HUDEP-2 (cell line): ENCODE measurements around the gene LIN54.
"Not testable (repeated sequence)": the region's sequence is repeated elsewhere in the genome, so short reads cannot be mapped to it uniquely, and the experiment has no call there.

ENCODE experiments used
- DNase-seq, 76 experiments: peaks; one replicate each; lab custom pipeline; 2025; ENCODE audit not compliant: unreplicated experiment in 76 of 76; lab: John Stamatoyannopoulos, UW

Gene LIN54

GRCh38 chr4:83010522-83011318, at the start of gene LIN54:
Gene LIN54 (minus strand): TSS chr4:83010823. CDS start chr4:82984844, 25,979 bp downstream.
- peak in 74 of 76 experiments; percentile 3 to 85 (median 69) for DNase-seq

- DNase-seq, result no peak
These were observed 44.3 kb upstream of the LIN54 start for GRCh38 chr4:83054928-83055327.

- DNase-seq, result not testable (repeated sequence)
These were observed 38.2 kb upstream of the LIN54 start for GRCh38 chr4:83048781-83049180.

GRCh38 chr4:83046693-83047473, 36.3 kb upstream of the LIN54 start:
- DNase-seq, result no peak

- no peak for DNase-seq
These were observed 33.3 kb upstream of the LIN54 start for GRCh38 chr4:83043801-83044407.

- DNase-seq, result not testable (repeated sequence)
These were observed 32.5 kb upstream of the LIN54 start for GRCh38 chr4:83043157-83043556.

- DNase-seq, result no peak
These were observed 29.6 kb upstream of the LIN54 start for GRCh38 chr4:83040269-83040668.

GRCh38 chr4:83036991-83037665, 26.5 kb upstream of the LIN54 start:
- peak in 37 of 76 experiments; percentile 1 to 45 (median 14) for DNase-seq

- peak; percentile 68 to 99 (median 96) for DNase-seq
These were observed 24.2 kb upstream of the LIN54 start, which contains the start of gene COPS4 for GRCh38 chr4:83034630-83035494. Gene COPS4 (plus strand): TSS chr4:83035183. CDS start chr4:83035225, 42 bp downstream.

- DNase-seq, result no peak
These were observed 19.1 kb upstream of the LIN54 start for GRCh38 chr4:83029688-83030087.

GRCh38 chr4:83028976-83029375, 18.4 kb upstream of the LIN54 start:
- no peak for DNase-seq

- no peak for DNase-seq
These were observed 14.9 kb upstream of the LIN54 start for GRCh38 chr4:83025563-83025962.

GRCh38 chr4:83024233-83024632, 13.6 kb upstream of the LIN54 start:
- DNase-seq, result no peak

- not testable (repeated sequence) for DNase-seq
These were observed 13.0 kb upstream of the LIN54 start for GRCh38 chr4:83023599-83023998.

- DNase-seq, result no peak
These were observed 12.3 kb upstream of the LIN54 start for GRCh38 chr4:83022724-83023450.

GRCh38 chr4:83019794-83020494, 9.3 kb upstream of the LIN54 start:
- no peak for DNase-seq

- no peak for DNase-seq
These were observed 3.3 kb upstream of the LIN54 start for GRCh38 chr4:83013902-83014301.

- DNase-seq, result no peak
These were observed 2.8 kb upstream of the LIN54 start for GRCh38 chr4:83013420-83013867.
